ENCODE results near the gene GALNT17.

The GALNT17 gene

DNA sequence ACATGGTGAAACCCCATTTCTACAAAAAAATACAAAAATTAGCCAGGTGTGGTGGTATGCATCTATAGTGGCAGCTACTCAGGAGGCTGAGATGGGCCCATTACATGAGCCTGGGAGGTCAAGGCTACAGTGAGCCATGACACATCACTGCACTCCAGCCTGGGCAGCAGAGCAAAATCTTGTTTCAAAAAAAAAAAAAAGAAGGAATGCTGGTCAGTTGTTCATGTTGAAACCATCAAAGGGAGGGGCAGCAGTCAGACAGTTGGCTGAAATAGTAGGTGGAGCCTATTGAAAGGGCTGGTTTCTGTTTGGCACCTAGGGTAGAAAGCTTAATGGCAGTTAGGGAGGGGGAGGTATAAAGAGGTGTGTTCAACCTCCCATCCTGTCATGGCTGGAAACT lies 323.0 kb downstream of the GALNT17 start:
- no peak for TF ChIP-seq FOXM1 (IDR thresholded peaks at IDR 0.05; ENCODE audit: borderline replicate concordance)
- TF ChIP-seq BHLHE40 (IDR thresholded peaks at IDR 0.05; ENCODE audit: borderline replicate concordance): no peak
- TF ChIP-seq ELF4 (IDR thresholded peaks at IDR 0.05): no peak
- TF ChIP-seq L3MBTL2 (conservative IDR thresholded peaks at IDR 0.05): no peak
- no peak for TF ChIP-seq ARNT (IDR thresholded peaks at IDR 0.05)
- TF ChIP-seq CTBP1 (IDR thresholded peaks at IDR 0.05; ENCODE audit: borderline replicate concordance): no peak
- TF ChIP-seq, protein P1, sequence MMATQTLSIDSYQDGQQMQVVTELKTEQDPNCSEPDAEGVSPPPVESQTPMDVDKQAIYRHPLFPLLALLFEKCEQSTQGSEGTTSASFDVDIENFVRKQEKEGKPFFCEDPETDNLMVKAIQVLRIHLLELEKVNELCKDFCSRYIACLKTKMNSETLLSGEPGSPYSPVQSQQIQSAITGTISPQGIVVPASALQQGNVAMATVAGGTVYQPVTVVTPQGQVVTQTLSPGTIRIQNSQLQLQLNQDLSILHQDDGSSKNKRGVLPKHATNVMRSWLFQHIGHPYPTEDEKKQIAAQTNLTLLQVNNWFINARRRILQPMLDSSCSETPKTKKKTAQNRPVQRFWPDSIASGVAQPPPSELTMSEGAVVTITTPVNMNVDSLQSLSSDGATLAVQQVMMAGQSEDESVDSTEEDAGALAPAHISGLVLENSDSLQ (IDR thresholded peaks at IDR 0.05): no peak
- TF ChIP-seq SUZ12 (IDR thresholded peaks at IDR 0.05): no peak
- no peak for TF ChIP-seq FOXK2 (IDR thresholded peaks at IDR 0.05)
- no peak for TF ChIP-seq FOXA1 (IDR thresholded peaks at IDR 0.05)
- TF ChIP-seq NFRKB (IDR thresholded peaks at IDR 0.05): no peak
- no peak for TF ChIP-seq SP1 (IDR thresholded peaks at IDR 0.05)
- TF ChIP-seq HDGF (IDR thresholded peaks at IDR 0.05; ENCODE audit: borderline replicate concordance): no peak
- CTCF ChIA-PET: no interaction called here
- POLR2A ChIA-PET: no interaction called here
- no peak for DNase-seq (ENCODE audit: extremely low spot score)

GRCh38 chr7:71457021-71457420 lies 325.1 kb downstream of the GALNT17 start:
- no peak for TF ChIP-seq FOXA1 (IDR thresholded peaks at IDR 0.05)
- TF ChIP-seq HDGF (IDR thresholded peaks at IDR 0.05; ENCODE audit: borderline replicate concordance): no peak
- no peak for TF ChIP-seq FOXK2 (IDR thresholded peaks at IDR 0.05)
- TF ChIP-seq ELF4 (IDR thresholded peaks at IDR 0.05): no peak
- no peak for TF ChIP-seq ZNF384 (IDR thresholded peaks at IDR 0.05)
- no peak for TF ChIP-seq SP1 (IDR thresholded peaks at IDR 0.05)
- TF ChIP-seq, protein P1 (IDR thresholded peaks at IDR 0.05): no peak
- TF ChIP-seq FOXM1 (IDR thresholded peaks at IDR 0.05; ENCODE audit: borderline replicate concordance): no peak
- TF ChIP-seq ARNT (IDR thresholded peaks at IDR 0.05): no peak
- TF ChIP-seq NFRKB (IDR thresholded peaks at IDR 0.05): no peak
- TF ChIP-seq SUZ12 (IDR thresholded peaks at IDR 0.05): no peak
- TF ChIP-seq BHLHE40 (IDR thresholded peaks at IDR 0.05; ENCODE audit: borderline replicate concordance): no peak
- TF ChIP-seq CTBP1 (IDR thresholded peaks at IDR 0.05; ENCODE audit: borderline replicate concordance): no peak
- no peak for TF ChIP-seq TARDBP (IDR thresholded peaks at IDR 0.05)
- no peak for TF ChIP-seq L3MBTL2 (conservative IDR thresholded peaks at IDR 0.05)
- TF ChIP-seq LEF1 (IDR thresholded peaks at IDR 0.05; ENCODE audit: borderline replicate concordance): no peak
- ChIA-PET CTCF (no interaction called here), POLR2A (no interaction called here)
- DNase-seq (ENCODE audit: extremely low spot score): no peak

- no peak for TF ChIP-seq HDGF (IDR thresholded peaks at IDR 0.05; ENCODE audit: borderline replicate concordance)
- TF ChIP-seq L3MBTL2 (conservative IDR thresholded peaks at IDR 0.05): no peak
- no peak for TF ChIP-seq FOXA1 (IDR thresholded peaks at IDR 0.05)
- no peak for TF ChIP-seq ZNF384 (IDR thresholded peaks at IDR 0.05)
- no peak for TF ChIP-seq NFRKB (IDR thresholded peaks at IDR 0.05)
- TF ChIP-seq ARNT (IDR thresholded peaks at IDR 0.05): no peak
- TF ChIP-seq ELF4 (IDR thresholded peaks at IDR 0.05): no peak
- TF ChIP-seq SP1 (IDR thresholded peaks at IDR 0.05): no peak
- TF ChIP-seq CTBP1 (IDR thresholded peaks at IDR 0.05; ENCODE audit: borderline replicate concordance): no peak
- no peak for TF ChIP-seq TARDBP (IDR thresholded peaks at IDR 0.05)
- TF ChIP-seq, protein P1 (IDR thresholded peaks at IDR 0.05): no peak
- TF ChIP-seq SUZ12 (IDR thresholded peaks at IDR 0.05): no peak
- TF ChIP-seq FOXK2 (IDR thresholded peaks at IDR 0.05): no peak
- no peak for TF ChIP-seq LEF1 (IDR thresholded peaks at IDR 0.05; ENCODE audit: borderline replicate concordance)
- TF ChIP-seq BHLHE40 (IDR thresholded peaks at IDR 0.05; ENCODE audit: borderline replicate concordance): no peak
- ChIA-PET POLR2A (no interaction called here), CTCF (no interaction called here)
- no peak for DNase-seq (ENCODE audit: extremely low spot score)
Measured at GRCh38 chr7:71457846-71458590, 326.1 kb downstream of the GALNT17 start.

DNA sequence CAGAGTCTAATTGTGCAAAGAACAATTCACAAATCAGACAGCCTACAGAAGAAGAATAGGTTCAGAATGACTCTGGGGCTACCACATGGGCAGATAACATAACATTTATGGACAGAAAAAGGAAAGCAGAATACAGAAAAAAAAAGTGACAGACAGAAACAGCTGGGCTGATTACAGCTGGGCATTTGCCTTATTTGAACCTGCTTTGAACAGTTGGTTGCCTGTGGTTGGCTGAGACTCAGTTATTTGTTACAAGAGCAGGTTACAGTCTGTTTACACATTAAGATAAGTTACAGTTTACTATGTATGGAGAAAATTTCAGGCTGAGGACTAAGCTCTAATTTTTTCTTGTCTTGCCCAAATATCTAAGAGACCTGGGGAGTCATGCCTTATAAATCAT lies 327.2 kb downstream of the GALNT17 start:
- POLR2A ChIA-PET: no interaction called here
- TF ChIP-seq SUZ12 (IDR thresholded peaks at IDR 0.05) (no peak), TARDBP (IDR thresholded peaks at IDR 0.05) (no peak), CTBP1 (IDR thresholded peaks at IDR 0.05; ENCODE audit: borderline replicate concordance) (no peak), L3MBTL2 (conservative IDR thresholded peaks at IDR 0.05) (no peak), FOXA1 (IDR thresholded peaks at IDR 0.05) (no peak), ELF4 (IDR thresholded peaks at IDR 0.05) (no peak), NFRKB (IDR thresholded peaks at IDR 0.05) (no peak), SP1 (IDR thresholded peaks at IDR 0.05) (no peak), ZNF384 (IDR thresholded peaks at IDR 0.05) (no peak), LEF1 (IDR thresholded peaks at IDR 0.05; ENCODE audit: borderline replicate concordance) (no peak), ARNT (IDR thresholded peaks at IDR 0.05) (no peak), HDGF (IDR thresholded peaks at IDR 0.05; ENCODE audit: borderline replicate concordance) (no peak), FOXK2 (IDR thresholded peaks at IDR 0.05) (no peak), FOXM1 (IDR thresholded peaks at IDR 0.05; ENCODE audit: borderline replicate concordance) (no peak), BHLHE40 (IDR thresholded peaks at IDR 0.05; ENCODE audit: borderline replicate concordance) (no peak)
- TF ChIP-seq, protein P1 (IDR thresholded peaks at IDR 0.05): no peak
- CTCF ChIA-PET: no interaction called here
- DNase-seq (ENCODE audit: extremely low spot score): no peak

GRCh38 chr7:71461572-71461971 lies 329.6 kb downstream of the GALNT17 start:
- TF ChIP-seq FOXA1 (IDR thresholded peaks at IDR 0.05): no peak
- TF ChIP-seq FOXM1 (IDR thresholded peaks at IDR 0.05; ENCODE audit: borderline replicate concordance): no peak
- TF ChIP-seq ELF4 (IDR thresholded peaks at IDR 0.05): no peak
- no peak for TF ChIP-seq TARDBP (IDR thresholded peaks at IDR 0.05)
- TF ChIP-seq CTBP1 (IDR thresholded peaks at IDR 0.05; ENCODE audit: borderline replicate concordance): no peak
- TF ChIP-seq, protein P1 (IDR thresholded peaks at IDR 0.05): no peak
- TF ChIP-seq LEF1 (IDR thresholded peaks at IDR 0.05; ENCODE audit: borderline replicate concordance): no peak
- TF ChIP-seq ARNT (IDR thresholded peaks at IDR 0.05): no peak
- TF ChIP-seq SUZ12 (IDR thresholded peaks at IDR 0.05): no peak
- no peak for TF ChIP-seq SP1 (IDR thresholded peaks at IDR 0.05)
- TF ChIP-seq FOXK2 (IDR thresholded peaks at IDR 0.05): no peak
- TF ChIP-seq ZNF384 (IDR thresholded peaks at IDR 0.05): no peak
- no peak for TF ChIP-seq L3MBTL2 (conservative IDR thresholded peaks at IDR 0.05)
- TF ChIP-seq NFRKB (IDR thresholded peaks at IDR 0.05): no peak
- ChIA-PET CTCF (no interaction called here), POLR2A (no interaction called here)
- DNase-seq (ENCODE audit: extremely low spot score): no peak
